ENCODE data around the gene STOM.
A peak's percentile ranks its signal among the peaks of the same experiment; 100 is the strongest.
"Not testable (repeated sequence)": the region's sequence is repeated elsewhere in the genome, so short reads cannot be mapped to it uniquely, and the experiment has no call there.

Gene STOM, protein sequence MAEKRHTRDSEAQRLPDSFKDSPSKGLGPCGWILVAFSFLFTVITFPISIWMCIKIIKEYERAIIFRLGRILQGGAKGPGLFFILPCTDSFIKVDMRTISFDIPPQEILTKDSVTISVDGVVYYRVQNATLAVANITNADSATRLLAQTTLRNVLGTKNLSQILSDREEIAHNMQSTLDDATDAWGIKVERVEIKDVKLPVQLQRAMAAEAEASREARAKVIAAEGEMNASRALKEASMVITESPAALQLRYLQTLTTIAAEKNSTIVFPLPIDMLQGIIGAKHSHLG

DNA sequence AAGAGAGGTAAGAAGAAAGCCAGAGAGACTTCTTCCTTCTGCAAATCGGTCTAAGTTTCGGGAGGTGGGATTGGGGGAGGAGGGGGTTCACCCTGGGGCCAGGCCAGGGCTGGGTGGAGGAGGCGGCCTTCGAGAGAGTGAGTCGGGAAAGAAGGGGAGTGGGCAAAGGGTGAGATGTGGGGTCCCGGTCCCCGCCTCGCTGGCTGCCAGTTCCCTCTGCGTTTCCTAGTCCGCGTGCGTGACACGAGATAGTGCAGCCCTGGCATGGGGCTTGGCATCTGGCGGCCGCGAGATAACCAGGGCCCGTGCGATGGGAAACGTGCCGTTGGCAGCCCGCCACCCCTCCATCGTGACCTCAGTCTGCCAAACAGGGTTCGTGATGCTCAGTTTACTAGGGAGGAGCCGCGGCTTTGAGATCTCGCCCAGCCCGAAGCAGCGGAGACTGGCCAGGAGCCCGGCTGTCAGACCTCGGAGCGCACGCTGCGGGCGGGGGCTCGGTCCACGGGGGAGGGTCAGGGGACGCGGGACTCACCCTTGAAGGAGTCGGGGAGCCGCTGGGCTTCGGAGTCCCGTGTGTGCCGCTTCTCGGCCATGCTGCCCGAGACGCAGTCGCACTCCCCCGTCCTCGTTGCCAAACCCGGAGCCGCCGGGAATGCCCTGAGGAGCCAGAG, at the start of gene STOM:
Gene STOM (minus strand): TSS at position 656 of the 671 bp plus-strand sequence. CDS start 63 bp downstream, at position 593.
- DNase-seq: no peak

DNA sequence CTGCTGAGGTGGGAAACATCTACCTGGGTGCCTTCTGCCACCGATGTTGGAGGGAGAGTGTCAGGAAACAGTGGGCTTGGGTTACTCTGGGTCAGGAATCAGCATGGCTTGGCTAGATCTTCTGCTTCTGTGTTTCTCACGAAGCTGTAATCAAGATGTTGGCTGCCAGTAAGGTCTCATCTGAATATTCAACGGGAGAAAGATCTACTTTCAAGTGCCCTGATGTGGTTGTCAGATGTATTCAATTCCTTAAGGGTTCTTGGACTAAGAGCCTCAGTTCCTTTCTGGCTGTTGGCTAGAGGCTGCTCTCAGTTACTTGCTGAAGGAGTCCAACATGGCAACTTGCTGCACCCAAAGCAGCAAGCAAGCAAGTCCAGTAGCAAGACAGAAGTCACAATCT, 41.9 kb upstream of the STOM start:
- no peak for DNase-seq

DNA sequence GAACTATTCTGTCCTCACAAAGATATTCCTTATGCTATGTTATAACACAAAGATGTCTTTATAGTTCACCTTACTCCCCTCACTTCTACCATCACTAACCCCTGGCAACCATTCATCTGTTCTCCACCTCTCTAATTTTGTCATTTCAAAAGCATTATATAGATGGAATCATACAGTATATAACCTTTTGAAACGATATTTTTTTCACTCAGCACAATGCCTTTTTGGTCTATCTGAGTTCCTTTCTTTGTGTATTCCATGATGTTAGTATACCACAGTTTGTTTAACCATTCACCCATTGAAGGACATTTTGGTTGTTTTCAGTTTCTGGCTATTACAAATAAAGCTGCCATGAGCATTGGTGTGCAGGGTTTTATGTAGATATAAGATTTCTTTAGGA, 35.8 kb upstream of the STOM start:
- no peak for DNase-seq

DNA sequence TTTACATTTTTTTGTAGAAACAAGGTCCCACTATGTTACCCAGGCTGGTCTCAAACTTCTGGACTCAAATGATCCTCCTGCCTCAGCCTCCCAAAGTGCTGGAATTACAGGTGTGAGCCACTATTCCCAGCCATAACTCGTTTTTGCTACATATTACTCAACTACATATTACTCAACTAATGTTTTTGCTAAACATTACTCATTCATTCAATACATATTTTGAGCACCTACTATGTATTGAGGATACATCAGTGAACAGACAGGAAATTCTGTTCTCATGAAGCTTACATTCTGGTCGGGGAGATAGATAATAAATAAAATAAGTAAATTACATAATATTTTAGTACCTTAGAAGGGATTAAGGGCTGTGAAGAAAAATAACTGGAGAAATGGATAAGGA, 34.9 kb upstream of the STOM start:
- no peak for DNase-seq

DNA sequence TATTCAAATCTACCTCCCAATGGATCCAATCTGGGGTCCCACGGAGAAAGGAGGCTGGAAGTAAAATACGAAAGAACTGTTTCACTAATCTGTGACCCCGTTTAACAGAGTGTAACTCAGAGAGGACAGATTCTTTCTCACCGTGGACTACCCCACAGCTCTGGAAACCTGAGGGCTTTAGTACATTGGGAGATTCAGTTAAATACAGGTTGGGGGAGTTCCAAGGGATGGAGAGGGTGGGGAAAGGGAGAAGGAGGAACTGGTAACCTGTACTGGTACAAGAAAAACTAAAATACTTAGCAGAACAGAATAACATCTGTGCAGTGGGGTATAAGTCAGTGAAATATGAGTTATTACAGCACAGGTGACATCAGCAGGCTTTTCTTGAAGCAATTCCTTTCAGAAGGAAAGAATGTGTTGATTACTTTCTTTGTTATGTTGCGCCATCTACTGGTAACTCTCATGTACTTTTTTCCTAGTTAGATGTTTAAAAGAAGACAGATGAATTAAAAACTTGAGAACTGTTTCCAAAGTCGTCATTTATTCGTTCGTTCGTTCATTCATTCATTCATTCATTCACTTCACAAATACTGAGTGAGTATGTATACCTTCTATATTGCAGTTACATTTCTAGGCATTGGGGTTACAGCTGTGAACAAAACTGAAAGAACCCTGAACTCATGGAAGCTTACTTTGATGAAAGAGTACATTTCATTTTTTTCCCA, 30.0 kb upstream of the STOM start:
- DNase-seq: peak; percentile 58

DNA sequence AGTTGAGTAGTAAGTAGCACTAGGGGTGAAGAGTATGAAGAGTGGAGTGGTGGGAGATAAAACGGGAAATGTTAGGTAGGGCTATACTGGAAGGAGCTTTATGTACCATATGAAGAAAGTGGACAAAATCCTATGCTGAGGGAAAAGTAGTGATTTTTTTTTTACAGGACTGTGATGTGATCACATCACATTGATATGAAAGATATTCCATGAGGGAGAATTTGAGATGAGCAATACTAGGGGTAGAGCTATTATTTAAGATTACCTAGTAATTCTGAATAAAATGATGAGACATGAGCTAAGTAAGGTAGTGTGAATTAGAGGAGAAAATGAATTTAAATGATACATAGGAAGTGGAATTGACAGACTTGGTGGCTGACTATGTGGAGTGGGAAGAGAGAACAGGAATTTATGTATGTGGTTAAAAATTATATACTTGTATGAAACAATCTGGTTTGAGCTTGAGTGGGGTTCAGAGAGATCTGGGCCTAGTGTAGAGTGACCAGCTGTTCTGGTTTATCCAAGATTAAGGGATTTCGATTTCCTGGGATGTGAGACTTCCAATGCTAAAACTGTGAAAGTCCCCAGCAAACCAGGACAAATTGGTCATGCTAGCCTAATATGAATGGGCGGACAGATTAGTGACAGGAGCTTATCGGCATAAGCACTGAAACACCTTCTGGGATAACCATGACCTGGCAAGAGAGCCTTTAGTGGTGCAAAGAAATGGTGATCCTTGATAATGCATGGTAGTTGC, 29.3 kb upstream of the STOM start:
- peak; percentile 46 for DNase-seq

DNA sequence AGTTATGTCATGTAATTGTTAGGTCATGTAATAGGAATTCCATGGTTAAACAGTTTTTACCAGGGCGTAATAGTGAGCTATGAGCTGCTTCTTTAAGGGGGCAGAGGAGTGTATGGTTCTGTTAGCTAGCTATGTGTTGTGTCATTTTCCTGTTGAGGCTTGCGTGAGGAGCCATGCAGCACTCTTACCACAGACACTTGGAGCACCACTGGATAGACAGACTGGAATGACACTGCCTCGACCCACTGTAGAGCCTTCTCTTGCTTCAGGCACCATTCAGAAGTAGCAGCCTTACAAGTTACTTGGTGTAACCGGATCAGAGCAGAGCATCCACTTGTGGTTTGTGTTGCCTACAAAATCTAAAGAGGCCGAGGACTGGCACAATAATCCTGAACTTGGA, 28.3 kb upstream of the STOM start:
- no peak for DNase-seq

DNA sequence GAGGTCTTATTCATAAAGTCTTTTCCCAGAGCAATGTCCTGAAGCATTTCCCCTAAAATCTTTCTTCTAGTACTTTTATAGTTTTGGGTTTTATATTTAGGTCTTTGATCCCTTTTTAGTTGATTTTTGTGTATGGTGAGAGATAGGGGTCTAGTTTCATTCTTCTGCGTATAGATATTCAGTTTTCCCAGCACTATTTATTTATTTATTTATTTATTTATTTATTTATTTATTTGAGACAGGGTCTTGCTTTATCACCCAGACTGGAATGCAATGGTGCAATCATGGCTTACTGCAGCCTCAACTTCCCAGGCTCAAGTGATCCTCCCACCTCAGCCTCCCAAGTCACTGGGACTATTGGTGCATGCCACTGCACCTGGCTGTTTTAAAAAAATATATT, 27.2 kb upstream of the STOM start:
- DNase-seq: not testable (repeated sequence)

DNA sequence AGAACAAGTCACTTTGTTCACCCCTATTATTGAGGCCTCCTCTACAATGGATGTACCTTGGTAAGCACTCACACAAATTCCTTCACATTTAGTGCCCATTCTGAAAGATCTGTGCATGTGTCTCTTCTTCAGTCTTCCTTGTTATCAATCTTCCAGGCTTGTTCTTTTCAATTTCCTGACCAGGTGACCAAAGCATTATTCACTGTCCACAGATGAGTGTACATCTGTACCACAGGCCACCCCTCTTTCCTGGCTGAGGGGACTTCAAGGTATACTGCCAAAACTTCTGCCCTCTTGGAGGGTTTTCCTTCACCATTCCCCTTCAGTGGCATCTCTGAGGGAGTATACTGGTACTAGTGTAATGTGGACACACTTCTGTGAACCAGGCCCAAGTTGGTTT, 25.5 kb upstream of the STOM start:
- DNase-seq: no peak

DNA sequence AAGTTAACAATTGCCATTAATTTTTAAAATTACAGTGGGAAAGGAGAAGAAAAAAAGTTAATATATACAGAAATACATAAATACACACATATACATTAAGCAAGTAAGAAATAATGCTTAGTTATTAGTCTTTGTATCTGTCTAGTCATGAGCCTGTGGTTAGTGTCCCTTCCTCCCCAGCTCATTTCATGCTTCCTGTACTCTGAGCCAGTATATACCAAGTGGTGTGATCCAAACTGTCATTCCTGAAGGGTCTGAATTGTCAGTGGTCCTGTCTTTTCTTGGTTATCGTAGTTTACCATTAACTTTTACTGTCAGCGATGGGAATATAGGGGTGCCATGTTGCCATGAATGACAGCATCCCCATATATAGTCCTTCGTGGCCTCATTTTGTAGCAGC, 24.2 kb upstream of the STOM start:
- DNase-seq: no peak

DNA sequence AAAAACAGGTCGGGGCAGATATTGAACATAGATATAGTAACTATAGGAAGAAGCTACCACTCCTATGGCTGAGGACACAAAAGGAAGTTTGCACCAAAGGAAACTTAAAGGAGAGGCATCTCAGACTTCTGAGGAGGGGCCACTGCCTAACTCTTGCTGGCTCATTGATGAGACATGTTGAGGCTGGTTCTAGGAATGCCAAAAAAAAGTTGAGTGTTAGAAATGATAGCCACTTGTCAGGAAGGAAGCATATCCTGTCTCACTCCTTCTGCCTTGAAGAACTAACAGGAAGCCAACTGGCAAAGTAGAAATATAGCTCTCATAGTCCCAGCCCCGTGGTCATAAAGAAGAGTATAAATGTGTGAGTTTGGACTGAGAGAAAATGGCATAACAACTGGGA, 23.3 kb upstream of the STOM start:
- no peak for DNase-seq

DNA sequence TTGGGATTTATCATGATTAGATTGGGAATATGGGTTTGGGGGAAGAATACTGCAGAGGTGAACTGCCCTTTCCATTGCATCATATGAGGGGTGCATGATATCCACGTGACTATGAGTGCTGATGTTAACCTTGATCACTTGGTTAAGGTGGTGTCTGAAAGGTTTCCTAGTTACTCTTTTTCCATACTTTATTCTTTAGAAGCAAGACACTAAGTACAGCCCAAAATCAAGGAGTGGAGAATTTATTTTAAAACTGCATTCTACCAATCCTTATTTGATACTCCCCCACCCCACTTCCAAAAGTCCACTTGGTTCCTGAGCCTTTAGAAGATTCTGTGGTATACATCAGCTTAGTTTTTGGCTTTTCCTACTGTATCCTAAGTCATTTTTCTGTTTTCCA, 20.3 kb upstream of the STOM start:
- DNase-seq: no peak

DNA sequence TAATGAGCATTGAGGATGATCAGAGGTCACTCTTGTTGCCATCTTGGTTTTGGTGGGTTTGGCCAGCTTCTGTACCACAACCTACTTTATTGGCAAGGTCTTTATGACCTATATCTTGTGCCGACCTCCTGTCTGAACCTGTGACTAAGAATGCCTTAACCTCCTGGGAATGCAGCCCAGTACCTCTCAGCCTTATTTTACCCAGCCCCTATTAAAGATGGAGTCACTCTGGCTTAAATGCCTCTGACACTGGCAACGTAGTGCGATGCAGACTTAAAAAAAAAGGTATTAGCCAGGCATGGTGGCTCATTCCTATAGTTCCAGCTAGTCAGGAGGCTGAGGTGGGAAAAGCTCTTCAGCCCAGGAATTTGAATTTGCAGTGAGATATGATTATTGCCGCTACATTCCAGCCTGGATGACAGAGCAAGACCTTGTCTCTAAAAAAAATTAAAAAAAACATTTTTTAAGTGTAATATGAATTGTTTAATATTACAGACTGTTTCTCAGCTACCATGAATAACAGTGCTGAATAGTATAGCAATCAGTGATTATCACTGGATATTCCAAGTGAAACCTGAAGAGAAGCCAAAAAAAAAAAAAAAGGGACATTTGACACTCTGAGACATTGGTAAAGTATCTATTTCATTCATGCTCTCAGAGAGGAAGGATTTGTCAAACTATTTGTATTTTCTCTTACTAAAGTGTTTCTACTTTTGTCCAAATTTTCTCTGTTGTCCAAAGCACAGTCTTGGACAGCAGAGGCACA, 18.3 kb upstream of the STOM start:
- DNase-seq: no peak

DNA sequence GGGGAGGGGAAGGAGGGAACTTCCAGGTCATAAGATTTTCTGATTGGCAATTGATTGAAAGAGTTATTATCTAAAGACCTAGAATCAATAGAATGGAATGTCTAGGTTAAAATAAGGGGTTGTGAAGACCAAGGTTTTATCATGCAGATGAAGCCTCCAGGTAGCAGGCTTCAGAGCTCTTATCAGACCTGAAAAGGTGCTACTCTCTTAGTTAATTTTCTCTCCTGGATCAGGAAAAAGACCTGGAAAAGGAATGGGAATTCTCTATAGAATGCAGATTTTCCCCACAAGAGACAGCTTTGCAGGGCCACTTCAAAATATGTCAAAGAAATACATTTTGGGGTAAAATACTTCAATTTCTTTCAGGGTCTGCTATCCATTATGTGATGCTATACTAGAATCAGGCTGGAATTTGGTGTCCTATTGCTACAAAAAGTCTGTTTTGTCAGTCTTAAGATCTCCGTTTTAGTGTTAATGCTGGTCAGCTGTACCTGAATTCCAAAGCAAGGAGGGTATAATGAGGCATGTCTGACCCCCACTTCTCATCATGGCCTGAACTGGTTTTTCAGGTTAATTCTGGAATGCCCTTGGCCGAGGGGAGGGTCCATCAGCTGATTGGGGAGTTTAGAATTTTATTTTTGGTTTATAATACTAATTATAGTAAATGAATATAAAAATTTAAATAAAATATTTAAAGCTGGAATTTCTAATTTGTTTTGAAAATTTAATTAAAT, 16.6 kb upstream of the STOM start:
- no peak for DNase-seq

DNA sequence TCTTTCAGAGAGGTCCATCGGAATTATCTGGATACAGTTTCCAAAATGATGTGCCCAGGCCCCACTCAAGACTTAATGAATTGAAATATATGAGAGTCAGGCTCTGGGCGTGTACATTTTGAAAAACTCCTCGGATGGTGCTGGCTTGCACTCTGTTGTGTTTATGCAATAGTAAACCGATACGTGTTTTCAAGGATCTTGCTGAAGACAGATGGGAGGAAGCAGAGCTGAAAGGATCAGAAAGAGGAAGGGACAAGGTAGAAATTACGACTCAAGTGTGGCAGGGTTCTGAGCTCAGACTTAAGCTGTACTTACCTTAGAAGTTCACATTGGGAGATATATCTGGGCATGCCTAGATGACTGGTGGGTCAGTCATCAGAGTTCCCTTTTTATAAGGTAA, 13.7 kb upstream of the STOM start:
- DNase-seq: peak; percentile 27

DNA sequence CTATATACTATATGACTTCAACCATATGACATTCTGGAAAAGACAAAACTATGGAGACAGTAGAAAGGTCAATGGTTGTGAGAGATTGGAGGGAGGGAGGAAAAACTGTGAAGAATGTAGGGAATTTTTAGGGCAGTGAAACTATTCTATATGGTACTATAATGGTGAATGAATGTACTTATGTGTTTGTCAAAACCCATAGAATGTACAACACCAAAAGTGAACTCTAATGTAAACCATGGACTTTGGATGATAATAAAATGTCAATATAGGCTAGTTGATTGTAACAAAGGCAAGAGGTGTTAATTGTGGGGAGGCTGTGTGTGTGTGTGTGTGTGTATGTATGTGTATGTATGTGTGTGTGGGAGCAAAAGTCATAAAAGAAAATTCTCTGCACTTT, 10.8 kb upstream of the STOM start:
- no peak for DNase-seq

DNA sequence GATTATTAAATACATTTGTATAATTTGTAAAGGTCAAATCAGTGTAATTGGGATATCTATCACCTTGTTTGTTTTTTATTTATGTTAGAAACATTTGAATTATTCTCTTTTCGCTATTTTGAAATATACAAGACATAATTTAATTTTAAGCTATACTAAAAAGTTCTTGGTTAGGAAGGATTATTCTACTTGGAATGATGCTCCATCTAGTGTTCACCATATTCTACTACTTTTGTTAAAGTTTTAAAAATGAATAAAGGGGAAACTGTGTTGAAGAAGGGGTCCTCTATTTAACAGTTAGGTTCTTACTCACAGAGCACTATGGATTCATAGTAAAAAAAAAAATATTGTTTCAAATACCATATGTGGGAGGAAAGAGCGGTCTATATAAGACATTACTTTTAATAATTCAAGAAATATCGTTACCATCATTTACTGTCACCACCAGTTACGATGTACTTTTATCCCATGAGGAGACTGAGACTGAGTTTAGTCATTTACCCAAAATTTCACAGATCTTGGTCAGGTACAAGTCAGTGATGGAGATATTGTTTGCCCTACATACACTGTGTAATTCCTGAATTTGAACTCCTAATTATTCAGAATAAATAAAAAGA, 6.3 kb upstream of the STOM start:
- DNase-seq: no peak

DNA sequence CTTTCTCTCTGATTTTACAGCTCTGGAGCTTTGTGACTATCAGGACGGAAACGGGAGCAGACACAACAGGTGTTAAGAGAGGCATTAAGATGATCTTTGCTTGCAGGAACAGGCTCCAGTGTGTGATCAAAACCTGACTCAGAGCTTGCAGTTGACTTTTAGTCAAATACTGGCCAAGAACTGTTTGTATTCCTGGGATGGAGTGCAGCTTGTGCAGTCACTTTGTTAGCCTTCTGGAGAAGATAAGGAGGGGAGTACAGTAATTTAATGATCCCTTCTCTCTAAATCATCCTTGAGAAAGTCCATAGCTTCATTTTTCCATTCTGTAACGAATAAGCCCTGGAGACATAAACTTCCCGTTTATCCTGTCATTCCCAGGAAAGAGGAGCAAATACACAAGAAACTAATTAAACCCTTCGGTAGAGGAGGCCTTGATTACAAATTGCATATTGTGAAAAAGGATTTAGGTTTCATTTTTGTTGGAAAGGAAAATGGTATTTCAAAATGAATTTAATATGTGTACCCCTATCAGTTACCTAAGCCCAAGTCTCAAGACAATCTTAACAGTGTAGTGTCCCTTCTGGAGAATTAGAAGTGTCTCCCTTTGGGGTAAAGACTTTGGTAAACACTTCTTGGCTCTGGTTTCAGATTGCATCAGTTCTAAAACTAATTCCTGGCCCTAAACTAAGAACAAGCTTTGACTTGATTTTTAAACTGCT, 3.1 kb upstream of the STOM start:
- DNase-seq: no peak

DNA sequence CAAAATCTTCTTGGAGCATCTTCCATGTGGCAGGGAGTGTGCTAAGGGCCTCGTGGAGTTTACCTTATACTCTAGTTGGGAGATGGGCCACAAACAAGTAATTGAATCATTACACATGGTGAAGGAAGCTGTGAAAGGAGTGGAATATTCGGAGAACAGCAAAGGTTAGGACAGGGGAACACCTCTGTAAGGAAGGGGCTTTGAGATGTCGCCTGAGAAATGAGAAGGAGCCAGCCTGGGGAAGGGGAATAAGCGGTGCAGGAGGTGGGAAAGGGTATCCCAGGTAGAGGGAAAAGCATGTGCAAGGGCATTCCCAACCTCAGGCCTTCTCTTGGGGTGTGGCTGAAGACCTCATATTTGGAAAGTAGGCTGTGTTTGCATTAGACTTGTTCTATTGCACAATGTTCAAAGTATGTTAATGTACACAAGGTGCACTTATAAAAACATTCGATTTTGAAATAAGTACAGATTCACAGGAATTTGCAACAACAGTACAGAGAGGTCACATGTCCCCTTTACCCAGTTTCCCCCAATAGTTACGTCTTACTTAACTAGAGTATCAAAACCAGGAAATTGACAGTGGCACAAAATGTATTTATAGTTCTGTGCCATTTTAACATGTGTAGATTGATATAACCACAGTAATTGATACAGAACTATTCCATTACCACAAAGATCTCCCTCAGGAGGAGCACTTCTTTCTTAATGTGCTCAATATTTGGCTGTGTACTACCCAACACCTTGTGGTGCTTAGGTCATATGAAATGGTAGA, 2.4 kb upstream of the STOM start:
- DNase-seq: no peak

DNA sequence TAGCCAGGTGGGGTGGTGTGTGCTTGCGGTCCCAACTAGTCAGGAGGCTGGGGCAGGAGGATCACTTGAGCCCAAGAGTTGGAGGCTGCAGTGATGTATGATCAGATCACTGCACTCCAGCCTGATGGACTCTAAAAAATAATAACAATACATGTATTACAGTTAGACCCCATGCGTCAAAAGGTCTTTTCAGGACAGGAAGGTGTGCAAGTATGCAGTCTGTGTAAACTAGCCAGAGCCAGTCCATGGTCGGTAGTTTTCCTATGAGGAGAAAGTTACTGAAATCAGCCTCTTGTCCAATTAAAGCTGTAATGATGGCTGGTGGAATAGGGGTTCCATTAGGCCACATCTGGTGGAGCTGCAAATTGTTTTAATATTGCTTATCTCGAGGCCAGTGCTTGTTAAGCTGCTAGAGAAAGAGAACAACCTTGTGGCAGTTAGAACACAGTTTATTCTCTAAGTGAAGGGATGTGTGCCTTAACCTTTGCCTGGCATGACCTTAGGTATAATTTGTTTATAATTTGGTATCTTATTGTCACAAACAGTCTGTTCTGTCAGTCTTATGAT, 1.5 kb upstream of the STOM start:
- no peak for DNase-seq
